Right lobe of liver (tissue), 6 donors: ENCODE results near the gene PNPLA7. TPM values are rescaled to one million over a fixed set of nuclear protein-coding genes. Genes with fewer than 3 reads are reported as not detected.
A peak's percentile ranks its signal among the peaks of the same experiment; 100 is the strongest.

Experiments
- ATAC-seq, 4 donors: fragments of 200-7000 bp; cut with Tn5 transposase; one replicate each; pipeline ENCODE4 v1.9.1; 2020; ENCODE audit warnings: mild to moderate bottlenecking in 4 of 4, moderate library complexity in 4 of 4
- DNase-seq, 3 donors: peaks; one replicate each; pipeline ENCODE4 v3.0.0-alpha.2; 2020
- H3K27ac ChIP-seq, 3 donors: fragments of 200-600 bp; one replicate each; pipeline ENCODE4 v1.8.0; 2022
- H3K27me3 ChIP-seq, 2 donors: fragments of 200-600 bp; one replicate each; pipeline ENCODE4 v1.8.0; 2022
- H3K36me3 ChIP-seq, 4 donors: fragments of 200-600 bp; sonication (generic) in 1 of 4; one replicate each; pipeline versions ENCODE4 v1.5.1 to v1.8.0; 2017 to 2022; ENCODE audit warnings: control low read depth in 1 of 4
- H3K4me1 ChIP-seq, 4 donors: fragments of 200-600 bp; sonication (generic) in 1 of 4; one replicate each; pipeline versions ENCODE4 v1.5.1 to v1.8.0; 2017 to 2022; ENCODE audit warnings: control low read depth in 1 of 4
- H3K4me3 ChIP-seq, 3 donors: fragments of 200-600 bp; one replicate each; pipeline ENCODE4 v1.8.0; 2022
- H3K9me3 ChIP-seq, 4 donors: fragments of 200-600 bp; sonication (generic) in 1 of 4; one replicate each; pipeline versions ENCODE4 v1.5.1 to v1.8.0; 2017 to 2022; ENCODE audit warnings: control low read depth in 1 of 4
- CTCF ChIP-seq, 4 donors: fragments of 200-600 bp in 3 of 4; fragments of 450-650 bp in 1 of 4; IDR thresholded peaks; one replicate each; pipeline versions ENCODE4 v1.5.1 to v1.8.0; 2016 to 2022; ENCODE audit warnings: antibody characterized with exemption in 4 of 4, mild to moderate bottlenecking in 2 of 4
- POLR2A ChIP-seq: fragments of 450-650 bp; IDR thresholded peaks from one replicate; pipeline ENCODE4 v1.6.1; 2017; ENCODE audit warnings: antibody characterized with exemption, mild to moderate bottlenecking
- WGBS: methylation state at CpG from one replicate; pipeline ENCODE4 v1.1.6; 2018; ENCODE audit warnings: low coverage, low lambda C conversion rate; ENCODE audit not compliant: insufficient coverage; ENCODE audit errors: missing lambda C conversion rate; 5-methylcytosine and 5-hydroxymethylcytosine counted together
- intact Hi-C, 2 donors: fragments of 100-400 bp; cut with DNase I; formaldehyde crosslinking; loops; one replicate each; pipeline versions ENCODE4 v1.11.2 to v1.14.1; 2022
- total RNA-seq, 6 experiments: library from RNA; depleted of rRNA in 2 of 6; stranded (reverse); fragments of >200 nt in 2 of 6; fragmentation: NEBNext Ultra II Directional in 3 of 6; extraction: Animal tissue kit (Norgen Biotek cat#: 25700) in 3 of 6; gene quantifications; one replicate each; pipeline versions ENCODE4 v1.1.0 to v1.2.4, GENCODE V29; 2016 to 2023
- donor health status: DM: no; HTN: yes; CAD: no.
- donor health status: DM: no; HTN: no; CAD: no.
- donor health status: DM: no; HTN: no; CAD: no.
- donor health status: DM: no; HTN: yes; CAD: no.
- donor health status: DM: no; HTN: yes; CAD: no.

The PNPLA7 gene
- total RNA-seq, 6 experiments from 2014 or later: 3.9 to 15.6 (median 7.4) TPM

DNA sequence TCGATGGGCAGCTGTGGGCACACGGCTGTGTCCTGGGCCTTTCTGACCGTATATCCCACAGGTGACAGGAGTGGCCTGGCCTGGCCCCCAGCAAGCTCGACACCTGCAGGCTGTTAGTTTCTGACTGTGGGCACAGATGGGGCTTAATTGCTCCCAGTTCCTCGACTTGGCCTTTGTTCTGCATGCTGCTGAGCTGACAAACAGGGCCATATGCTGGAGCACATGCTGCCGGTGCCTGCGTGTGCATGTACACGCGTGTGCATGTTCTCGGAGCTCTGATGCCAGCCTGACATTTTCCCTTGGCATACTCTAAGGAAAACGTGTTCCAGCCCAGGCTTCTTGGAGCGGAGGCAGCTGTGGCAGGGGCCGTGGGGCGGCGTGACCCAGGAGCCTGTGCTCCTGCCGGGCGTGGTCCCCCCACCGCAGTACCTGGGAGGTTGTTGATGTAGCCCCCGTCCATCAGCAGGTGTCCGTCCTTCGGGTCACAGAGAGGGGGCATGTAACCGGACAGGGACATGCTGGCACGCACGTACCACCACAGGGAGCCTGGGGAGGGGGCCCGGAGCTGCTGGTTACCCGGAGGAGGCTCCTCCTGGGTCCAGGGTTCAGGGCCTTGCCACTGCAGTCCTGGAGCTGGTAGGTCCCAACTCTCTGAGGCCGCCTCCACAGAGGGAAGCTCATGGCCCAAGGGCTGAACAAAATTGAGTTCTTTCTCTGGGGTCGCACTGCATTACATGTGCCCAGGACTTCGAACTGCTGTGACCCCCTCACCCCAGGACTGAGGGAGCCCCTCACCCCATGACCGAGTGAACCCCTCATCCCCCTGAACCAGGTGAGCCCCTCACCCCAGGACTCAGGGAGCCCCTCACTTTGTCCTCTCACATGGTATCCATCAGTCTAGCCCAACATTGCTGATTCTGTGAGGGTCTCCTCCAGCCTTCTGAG, 86.9 kb downstream of the PNPLA7 start:
- intact Hi-C loops: no loop called here
- Histone ChIP-seq H3K27ac (no peak overlapping the region), H3K27me3 (no peaks in the 10 kb centered on the region), H3K4me1 (peaks cover 0 to 4% (median 0%) of the 10 kb centered on the region in 4 donors), H3K9me3 (no peaks in the 10 kb centered on the region), H3K4me3 (no peak overlapping the region), H3K36me3 (no peaks in the 10 kb centered on the region)
- WGBS: 67% methylated on average over 1 of the region's 30 CpGs
- TF ChIP-seq CTCF (IDR thresholded peaks at IDR 0.05) (no peak), POLR2A (no peak)
- ATAC-seq: no peak
- peak in 1 of 3 donors; percentile 47 for DNase-seq

- TF ChIP-seq POLR2A (no peak), CTCF (IDR thresholded peaks at IDR 0.05) (no peak)
- WGBS: 83% methylated on average over 1 of the region's 25 CpGs
Measured at GRCh38 chr9:137462396-137462985, 87.7 kb downstream of the PNPLA7 start.

GRCh38 chr9:137461663-137462395, 88.4 kb downstream of the PNPLA7 start:
- Histone ChIP-seq H3K27ac (no peak overlapping the region), H3K9me3 (no peaks in the 10 kb centered on the region), H3K36me3 (no peaks in the 10 kb centered on the region), H3K4me3 (no peak overlapping the region), H3K4me1 (peaks cover 0 to 10% (median 0%) of the 10 kb centered on the region in 4 donors), H3K27me3 (no peaks in the 10 kb centered on the region)
- TF ChIP-seq CTCF (IDR thresholded peaks at IDR 0.05) (no peak), POLR2A (no peak)
- 100% methylated on average over 1 of the region's 52 CpGs for WGBS
- peak in 1 of 4 donors; percentile 2 for ATAC-seq
- peak; percentile 49 to 68 (median 51) for DNase-seq
- intact Hi-C loops: no loop called here

More at GRCh38 chr9:137462396-137462985, 87.7 kb downstream of the PNPLA7 start:
- Histone ChIP-seq H3K27me3 (no peaks in the 10 kb centered on the region), H3K36me3 (no peaks in the 10 kb centered on the region), H3K4me3 (no peak overlapping the region), H3K4me1 (peaks cover 0 to 10% (median 0%) of the 10 kb centered on the region in 4 donors), H3K27ac (no peak overlapping the region), H3K9me3 (no peaks in the 10 kb centered on the region)
- ATAC-seq (no peak), DNase-seq (peak in 2 of 3 donors; percentile 22 to 43)
- intact Hi-C loops: no loop called here

DNA sequence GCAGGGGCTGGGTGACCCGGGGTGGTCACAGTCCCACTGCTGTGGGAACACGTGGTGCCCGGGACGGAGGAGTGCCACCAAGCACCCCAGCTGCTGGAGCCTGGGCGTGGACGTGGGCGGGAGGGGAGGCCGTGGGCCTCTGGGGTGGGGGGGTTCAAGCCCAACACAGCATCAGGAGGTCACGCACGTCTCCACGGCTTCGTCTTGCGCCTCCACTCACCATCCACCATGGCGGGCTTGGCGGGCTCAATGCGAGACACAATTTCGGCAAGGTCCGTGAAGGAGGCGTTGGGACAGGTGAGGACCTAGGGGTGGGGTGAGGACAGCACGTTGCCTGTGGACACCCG, 88.9 kb downstream of the PNPLA7 start:
- TF ChIP-seq CTCF (IDR thresholded peaks at IDR 0.05): no peak
- no peak for TF ChIP-seq POLR2A
- intact Hi-C loops: no loop called here
- H3K27me3 ChIP-seq: no peaks in the 10 kb centered on the region
- H3K36me3 ChIP-seq: no peaks in the 10 kb centered on the region
- H3K27ac ChIP-seq: no peak overlapping the region
- no peak for ATAC-seq
- peaks cover 0 to 15% (median 0%) of the 10 kb centered on the region in 4 donors for H3K4me1 ChIP-seq
- no CpG with 5 or more reads among the region's 21 CpGs for WGBS
- H3K4me3 ChIP-seq: no peak overlapping the region
- no peaks in the 10 kb centered on the region for H3K9me3 ChIP-seq
- DNase-seq: peak in 2 of 3 donors; percentile 22 to 49
